H1 (cell line): Measurements from ENCODE around the gene MMP24. TPM values are rescaled to one million over a fixed set of nuclear protein-coding genes. Genes with fewer than 3 reads are reported as not detected.

Experiments used
- CHD7 ChIP-seq: fragments of 300-600 bp; sonication (generic); IDR thresholded peaks from 2 replicates; pipeline ENCODE4 v1.7.1; 2012; ENCODE audit warnings: low read length, moderate library complexity, mild to moderate bottlenecking, inconsistent platforms; ENCODE audit not compliant: insufficient replicate concordance
- EGR1 ChIP-seq: IDR thresholded peaks from 2 replicates; pipeline ENCODE4 v1.6.1; 2011; ENCODE audit warnings: low read depth, low read length, borderline replicate concordance
- GTF2F1 ChIP-seq: IDR thresholded peaks from 2 replicates; pipeline ENCODE4 v1.6.1; 2012; ENCODE audit warnings: low read depth, low read length, improper control_type of control experiment, borderline replicate concordance
- JUN ChIP-seq: IDR thresholded peaks from 2 replicates; pipeline ENCODE4 v1.6.1; 2011; ENCODE audit warnings: low read depth, mild to moderate bottlenecking, improper control_type of control experiment, low read length
- KDM4A ChIP-seq: IDR thresholded peaks from one replicate; pipeline ENCODE4 v1.7.1; 2012; ENCODE audit warnings: low read depth, mild to moderate bottlenecking, moderate library complexity, low read length, inconsistent platforms; ENCODE audit not compliant: severe bottlenecking
- POLR2AphosphoS5 ChIP-seq: IDR thresholded peaks from 2 replicates; pipeline ENCODE4 v1.6.1; 2011; ENCODE audit warnings: low read depth, low read length
- RBBP5 ChIP-seq: IDR thresholded peaks from 2 replicates; pipeline ENCODE4 v1.7.1; 2012; ENCODE audit warnings: low read depth, mild to moderate bottlenecking, inconsistent platforms, low read length, moderate library complexity, borderline replicate concordance
- TAF7 ChIP-seq: optimal IDR thresholded peaks from 2 replicates; pipeline ENCODE3; 2011; ENCODE audit warnings: low read depth, mild to moderate bottlenecking, inconsistent platforms, low read length, moderate library complexity, borderline replicate concordance
- polyA plus RNA-seq, 7 experiments: library from polyadenylated mRNA; depleted of rRNA in 3 of 7; stranded (reverse) in 5 of 7; unstranded in 2 of 7; fragments of >200 nt in 5 of 7; fragments of 200-250 nt in 2 of 7; gene quantifications; 1 replicate in 5 of 7; 2 replicates in 1 of 7; 4 replicates in 1 of 7; pipeline versions ENCODE4 v1.2.1 to v1.2.3, GENCODE V29; 2011 to 2013; ENCODE audit warnings: missing spikeins in 2 of 7, mixed read lengths in 2 of 7
- total RNA-seq: library from RNA; stranded (reverse); fragmentation: NEBNext Ultra II Directional; extraction: Animal tissue kit (Norgen Biotek cat#: 25700); gene quantifications from 2 replicates; pipeline ENCODE4 v1.2.1, GENCODE V29; 2021

MMP24 gene
- total and polyA plus RNA-seq, 2 of the 8 experiments (the other 6 are each of a cell fraction or from before 2014, with no cell fraction given): 18.8 to 21.4 TPM

GRCh38 chr20:35325401-35325800 is 98.9 kb downstream of the MMP24 start (continued):
- TF ChIP-seq CHD7 (no peak), GTF2F1 (no peak), JUN (no peak), KDM4A (no peak), TAF7 (no peak), EGR1 (no peak), RBBP5 (no peak), POLR2AphosphoS5 (no peak)
